Hippocampal formation (tissue), 2 donors: ENCODE results near the gene ZNF358.

Experiments
- DNase-seq, 2 donors: peaks; one replicate each; lab custom pipeline; 2025; lab: John Stamatoyannopoulos, UW

Gene ZNF358

GRCh38 chr19:7520131-7521051 lies 4.5 kb downstream of the ZNF358 start:
- DNase-seq = peak in 1 of 2 donors; percentile 18

GRCh38 chr19:7521551-7522071 lies 5.7 kb downstream of the ZNF358 start:
- DNase-seq = no peak

GRCh38 chr19:7522072-7522922 lies 6.4 kb downstream of the ZNF358 start, which contains the start of gene MCOLN1:
Gene MCOLN1 (plus strand): TSS chr19:7522624. CDS start chr19:7522751, 127 bp downstream.
- peak; percentile 94 for DNase-seq

GRCh38 chr19:7522923-7523667 lies 7.2 kb downstream of the ZNF358 start:
- DNase-seq = no peak

GRCh38 chr19:7524523-7524922 lies 8.6 kb downstream of the ZNF358 start:
- DNase-seq = no peak

GRCh38 chr19:7524992-7525739 lies 9.3 kb downstream of the ZNF358 start:
- no peak for DNase-seq

- no peak for DNase-seq
Observed at GRCh38 chr19:7526059-7526929, 10.4 kb downstream of the ZNF358 start.

GRCh38 chr19:7527516-7528191 lies 11.8 kb downstream of the ZNF358 start:
- DNase-seq = no peak

GRCh38 chr19:7528192-7528519 lies 12.3 kb downstream of the ZNF358 start:
- DNase-seq = no peak

GRCh38 chr19:7528522-7529245 lies 12.8 kb downstream of the ZNF358 start:
- no peak for DNase-seq

- DNase-seq = no peak
Observed at GRCh38 chr19:7529246-7529600, 13.3 kb downstream of the ZNF358 start.

- DNase-seq = no peak
Observed at GRCh38 chr19:7529610-7530490, 13.9 kb downstream of the ZNF358 start.

GRCh38 chr19:7533281-7533885 lies 17.5 kb downstream of the ZNF358 start:
- peak in 1 of 2 donors; percentile 36 for DNase-seq

GRCh38 chr19:7533925-7534480 lies 18.1 kb downstream of the ZNF358 start:
- peak; percentile 83 to 84 for DNase-seq

- peak; percentile 67 to 75 for DNase-seq
Observed at GRCh38 chr19:7534531-7535046, 18.7 kb downstream of the ZNF358 start.

- peak; percentile 85 to 90 for DNase-seq
Observed at GRCh38 chr19:7535047-7535997, 19.4 kb downstream of the ZNF358 start, which contains the start of gene PNPLA6. Gene PNPLA6 (plus strand): TSS chr19:7535717. CDS start chr19:7535789, 72 bp downstream.
